ENCODE measurements around the gene CACNB2.

The CACNB2 gene

DNA sequence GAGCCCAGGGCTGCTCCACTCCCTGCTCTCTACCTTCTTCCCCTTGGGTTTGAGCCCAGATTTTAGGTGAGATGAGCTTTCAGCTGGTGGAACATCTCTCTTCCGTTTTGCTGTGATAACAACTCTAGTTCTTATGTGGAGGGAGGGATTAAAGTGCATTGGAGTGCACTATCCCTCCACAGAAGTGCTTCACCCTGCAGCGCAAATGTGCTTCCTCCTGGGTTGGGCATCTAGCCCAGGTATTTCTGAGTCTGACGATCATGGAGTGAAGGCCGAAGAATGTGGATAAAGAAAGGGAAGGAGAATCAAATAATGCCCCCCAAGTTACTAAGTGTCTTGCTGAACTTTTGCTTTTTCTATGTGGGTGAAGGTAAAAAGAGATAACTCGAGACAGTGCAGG, 157.4 kb downstream of the CACNB2 start:
- DNase-seq: no peak

DNA sequence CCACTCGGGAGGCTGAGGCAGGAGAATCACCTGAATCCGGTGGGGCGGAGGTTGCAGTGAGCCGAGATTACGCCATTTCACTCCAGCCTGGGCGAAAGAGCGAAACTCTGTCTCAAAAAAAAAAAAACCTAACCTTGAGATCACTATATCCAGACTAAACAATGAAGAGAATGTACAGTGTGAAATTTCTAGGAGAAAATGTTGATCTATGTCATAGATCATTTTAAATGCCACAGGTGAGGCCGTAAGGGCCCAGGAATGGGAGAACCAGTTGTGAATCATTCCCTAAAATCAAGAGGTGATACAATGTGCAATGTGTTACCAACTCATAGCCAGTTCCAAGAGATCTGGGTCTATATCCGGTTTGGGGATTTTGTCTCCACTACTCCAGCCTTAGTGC, 158.0 kb downstream of the CACNB2 start:
- DNase-seq: no peak

DNA sequence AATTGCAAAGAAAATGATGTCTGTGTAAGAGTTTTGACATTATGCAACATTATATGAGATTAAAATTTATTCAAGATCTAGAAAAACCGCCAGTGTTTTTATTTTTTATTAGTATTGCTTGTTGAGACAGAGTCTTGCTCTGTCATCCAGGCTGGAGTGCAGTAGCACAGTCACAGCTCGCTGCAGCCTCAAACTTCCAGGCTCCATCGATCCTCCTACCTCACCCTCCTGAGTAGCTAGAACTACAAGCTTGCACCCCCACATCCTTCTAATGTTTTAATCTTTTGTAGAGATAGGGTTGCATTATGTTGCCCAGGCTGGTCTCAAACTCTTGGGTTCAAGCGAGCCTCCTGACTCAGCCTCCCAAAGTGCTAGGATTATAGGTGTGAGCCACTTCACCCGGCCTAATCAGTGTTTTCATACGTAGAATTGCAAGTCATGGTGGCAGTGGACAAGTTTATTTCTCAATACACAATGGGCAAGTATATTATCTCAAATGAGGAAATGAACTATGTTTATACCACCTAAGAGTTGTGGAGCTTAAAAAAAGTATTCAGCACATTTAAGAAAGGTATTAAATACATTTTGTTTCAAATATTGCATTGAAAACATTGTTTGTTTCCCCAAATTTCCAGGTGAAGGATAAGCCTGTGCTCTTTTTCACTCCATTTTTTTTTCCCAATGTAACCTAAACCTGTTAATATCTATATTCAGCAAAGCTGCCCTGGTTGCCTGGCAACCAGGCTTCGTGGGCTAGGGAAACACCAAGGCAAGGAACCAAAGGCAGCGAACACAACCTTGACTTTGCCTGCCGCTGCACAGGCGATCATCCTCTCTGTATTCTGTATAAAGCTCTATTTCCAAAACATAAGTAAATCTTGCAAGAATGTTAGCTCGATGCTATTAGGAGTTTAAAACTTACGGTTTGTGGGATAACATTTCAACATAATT, 163.9 kb downstream of the CACNB2 start:
- no peak for DNase-seq

DNA sequence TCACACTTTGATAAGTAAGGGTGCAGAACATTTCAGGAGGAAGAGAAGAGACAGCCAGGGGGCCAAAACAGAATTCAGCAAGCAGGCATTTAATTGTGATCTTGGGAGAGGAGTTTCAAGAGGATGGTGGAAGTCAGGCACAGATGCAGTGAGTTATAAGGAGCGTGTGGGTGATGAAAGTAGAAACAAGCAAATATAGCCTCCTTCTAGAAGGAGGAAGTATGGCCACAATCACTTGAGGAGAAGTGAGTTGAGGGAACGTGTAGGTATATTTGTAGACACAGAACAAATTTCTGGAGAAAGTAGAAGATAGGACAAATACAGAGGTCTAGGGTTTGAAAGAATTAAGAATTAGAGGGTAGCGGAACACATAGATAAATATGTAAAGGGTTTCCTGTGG, 165.8 kb downstream of the CACNB2 start:
- peak; percentile 40 for DNase-seq

DNA sequence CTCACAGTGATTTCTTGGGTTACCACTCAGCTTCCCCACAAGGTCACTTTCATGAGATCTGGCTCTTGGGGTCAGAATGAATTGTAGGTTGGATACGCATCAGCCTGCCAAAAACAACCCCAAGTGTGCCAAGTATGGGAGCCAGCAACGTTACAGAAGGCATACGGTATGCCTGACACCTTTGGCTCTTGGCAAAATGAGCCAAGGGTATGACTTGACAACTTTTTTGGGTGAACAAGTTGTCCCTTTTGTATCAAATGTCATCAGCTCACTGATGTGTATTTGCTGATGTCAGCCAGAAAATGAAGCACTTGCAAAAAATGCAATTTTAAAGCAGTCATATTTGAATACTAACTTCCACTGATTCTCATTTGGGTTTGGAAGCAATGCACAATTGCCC, 168.4 kb downstream of the CACNB2 start:
- DNase-seq: no peak

DNA sequence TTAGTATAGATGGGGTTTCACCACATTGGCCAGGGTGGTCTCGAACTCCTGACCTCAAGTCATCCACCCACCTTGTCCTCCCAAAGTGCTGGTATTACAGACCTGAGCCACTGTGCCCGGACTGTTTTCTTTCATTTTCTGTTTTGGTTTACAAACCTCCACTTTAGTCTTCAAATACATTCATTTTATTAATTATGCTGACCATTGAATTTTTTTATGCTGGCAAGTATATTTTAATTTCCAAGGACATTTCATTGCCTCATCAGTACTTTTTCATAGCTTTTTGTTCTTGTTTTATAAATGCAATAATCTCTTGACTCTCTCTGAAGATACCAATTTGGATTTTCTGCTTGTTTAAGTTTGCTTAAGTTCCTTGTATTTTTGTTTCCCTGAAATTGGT, 170.5 kb downstream of the CACNB2 start:
- no peak for DNase-seq

DNA sequence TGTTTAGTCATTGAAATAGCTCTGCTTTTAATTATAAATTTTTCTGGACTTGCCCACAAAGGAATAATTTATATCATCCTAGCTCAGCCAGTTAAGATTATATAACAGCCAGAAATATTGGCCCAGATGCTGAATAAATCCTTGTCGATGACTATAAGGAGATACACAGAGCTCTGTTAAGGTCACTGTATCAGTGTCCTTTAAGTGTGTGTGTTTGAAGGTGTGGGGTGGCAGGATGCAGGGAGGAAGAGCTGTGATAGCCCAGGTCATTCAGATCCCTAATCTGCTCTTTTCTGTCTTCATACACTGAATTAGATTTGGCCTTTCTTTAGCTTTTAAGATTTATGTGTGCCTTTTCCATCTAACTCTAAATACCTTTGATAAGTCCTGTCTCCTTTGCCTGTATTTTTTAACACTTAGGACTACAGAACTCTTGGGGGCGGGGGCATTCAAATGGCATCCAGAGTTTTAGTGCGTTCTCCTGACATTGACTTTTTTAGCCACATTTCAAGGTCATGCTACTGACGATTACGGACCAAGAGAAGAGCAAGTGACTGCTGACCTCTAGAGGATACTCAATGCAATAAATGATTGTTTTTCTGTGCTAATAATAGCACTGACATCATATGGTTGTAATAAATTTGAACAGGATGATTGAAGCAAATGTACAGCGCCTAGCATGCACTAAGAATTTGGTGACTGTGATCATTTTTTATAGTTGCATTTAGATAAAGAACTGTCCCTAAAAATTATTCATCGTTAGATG, 172.3 kb downstream of the CACNB2 start:
- peak; percentile 57 for DNase-seq

DNA sequence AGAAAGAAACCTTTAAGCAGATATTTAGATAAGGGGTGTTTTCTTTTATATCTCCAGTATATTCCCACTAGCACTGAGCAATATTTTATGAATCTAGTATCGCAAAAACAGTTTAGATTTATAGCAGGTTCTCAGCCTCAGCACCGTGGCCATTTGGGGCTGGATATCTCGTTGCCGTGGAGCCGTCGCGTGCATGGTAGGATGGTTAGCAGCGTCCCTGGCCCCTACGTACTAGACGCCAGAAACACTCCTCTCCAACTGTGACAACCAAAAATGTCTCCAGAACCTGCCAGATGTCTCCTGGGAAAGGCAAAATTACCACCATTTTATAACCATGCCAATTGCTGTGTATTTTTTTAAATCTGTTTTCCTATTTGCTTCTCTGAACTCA, 172.9 kb downstream of the CACNB2 start:
- no peak for DNase-seq

DNA sequence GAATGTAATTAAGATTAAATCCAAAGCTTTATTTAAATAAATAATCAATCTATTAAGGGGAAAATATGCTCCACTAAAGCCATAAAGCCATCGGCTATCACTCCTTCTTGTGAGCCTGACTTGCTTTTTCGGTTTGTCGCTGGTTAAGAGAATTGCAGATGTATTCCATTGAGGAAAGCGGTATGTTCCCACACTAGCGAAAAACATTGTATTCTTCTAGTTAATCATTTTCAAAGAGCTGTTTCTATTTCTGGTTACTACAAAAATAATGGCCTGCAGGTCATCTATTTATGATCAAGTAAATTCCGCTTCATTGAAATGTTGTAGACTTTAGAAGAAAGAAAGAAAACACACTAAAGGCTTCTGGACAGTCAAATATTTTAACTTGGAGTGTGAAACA, 173.4 kb downstream of the CACNB2 start:
- no peak for DNase-seq

DNA sequence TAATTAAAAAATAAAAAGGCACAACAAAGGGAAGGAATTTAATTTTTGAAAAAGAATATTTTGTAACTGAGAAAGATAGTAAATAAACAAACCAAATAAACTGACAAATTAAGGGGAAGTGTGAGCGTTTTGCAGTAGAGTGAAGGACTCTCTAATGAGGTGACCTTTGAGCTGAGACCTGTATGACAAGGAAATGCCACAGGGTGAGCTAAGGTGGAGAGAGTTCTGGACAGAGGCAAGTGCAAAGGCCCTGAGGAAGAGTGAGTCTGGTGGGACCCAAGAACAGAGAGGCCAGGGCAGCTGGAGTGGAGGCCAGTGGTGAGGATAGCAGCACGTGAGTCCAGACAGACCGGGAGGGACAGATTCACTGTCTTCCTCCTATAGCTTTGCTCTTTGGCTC, 179.4 kb downstream of the CACNB2 start:
- DNase-seq: no peak

DNA sequence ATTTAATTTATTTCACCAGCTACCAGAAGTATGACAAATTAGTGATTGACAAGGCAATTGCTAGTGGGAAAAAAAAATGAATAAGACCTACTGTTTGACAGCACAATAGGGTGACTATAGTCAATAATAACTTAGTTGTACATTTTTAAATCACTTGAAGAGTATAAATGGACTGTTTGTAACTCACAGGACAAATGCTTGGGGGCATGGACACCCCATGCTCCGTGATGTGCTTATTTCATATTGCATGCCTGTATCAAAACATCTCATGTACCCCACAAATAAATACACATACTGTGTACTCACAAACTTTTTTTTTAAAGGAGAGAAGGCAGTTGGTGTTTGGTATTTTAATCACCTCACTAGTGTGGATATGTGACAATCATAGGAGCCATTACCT, 181.1 kb downstream of the CACNB2 start:
- DNase-seq: no peak

DNA sequence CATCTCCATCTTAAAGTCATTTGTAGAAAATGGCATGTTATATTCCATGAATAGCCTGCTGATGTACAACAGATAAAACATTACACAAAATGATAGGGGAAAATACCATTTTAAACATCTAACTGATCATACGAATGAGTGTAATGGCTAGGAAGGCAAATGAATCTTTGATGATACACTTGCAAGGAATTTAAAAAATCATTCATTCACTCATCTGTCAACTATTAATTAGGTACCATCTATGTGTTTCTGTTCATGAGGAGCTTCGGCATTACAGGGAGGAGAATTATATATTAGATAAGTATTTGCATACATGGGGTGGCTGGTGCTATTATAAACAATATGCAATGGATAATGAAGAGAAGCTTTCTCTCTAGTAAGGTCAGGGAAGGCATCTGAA, 183.7 kb downstream of the CACNB2 start:
- no peak for DNase-seq

DNA sequence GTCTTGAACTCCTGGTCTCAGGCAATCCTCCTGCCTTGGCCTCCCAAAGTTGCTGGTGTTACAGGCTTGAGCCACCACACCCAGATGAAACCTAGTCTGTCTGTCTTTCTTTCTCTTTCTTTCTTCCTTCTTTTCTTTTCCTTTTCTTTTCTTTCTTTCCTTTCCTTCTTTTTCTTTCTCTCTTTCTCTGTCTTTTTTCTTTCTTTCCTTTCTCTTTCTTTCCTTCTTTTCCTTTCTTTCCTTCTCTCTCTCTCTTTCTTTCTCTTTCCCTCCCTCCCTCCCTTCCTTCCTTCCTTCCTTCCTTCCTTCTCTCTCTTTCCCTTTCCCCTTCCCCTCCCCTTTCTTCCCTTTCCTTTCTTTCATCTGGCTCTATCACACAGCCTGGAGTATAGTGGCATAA, 185.2 kb downstream of the CACNB2 start:
- no peak for DNase-seq

DNA sequence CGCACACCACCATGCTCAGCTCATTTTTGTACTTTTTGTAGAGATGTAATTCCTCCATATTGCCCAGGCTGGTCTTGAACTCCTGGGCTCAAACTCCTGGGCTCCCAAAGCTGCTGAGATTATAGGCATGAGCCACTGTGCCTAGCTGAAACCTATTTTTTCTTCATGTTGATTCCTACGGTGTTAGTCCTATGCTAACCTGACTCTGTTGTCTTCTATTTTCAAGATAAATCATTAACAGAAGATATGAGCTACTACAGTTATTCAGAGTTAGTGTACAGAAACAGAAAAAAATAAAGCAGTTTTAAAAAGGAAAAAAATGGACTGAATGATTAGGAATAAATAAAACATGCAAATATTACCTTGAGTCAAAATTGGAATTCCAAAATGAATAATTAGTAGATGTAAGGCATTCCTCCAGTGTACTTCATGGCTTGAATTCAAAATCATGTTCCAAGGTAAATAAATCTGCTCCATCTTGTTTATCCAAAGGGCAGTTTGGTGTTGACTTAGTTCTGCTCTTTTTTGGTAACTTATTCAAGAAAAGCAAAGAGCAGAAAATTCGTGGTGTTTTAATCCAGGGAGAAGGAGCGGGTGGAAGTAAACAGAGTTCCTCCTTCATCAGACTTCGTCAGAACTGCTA, 185.8 kb downstream of the CACNB2 start:
- no peak for DNase-seq

DNA sequence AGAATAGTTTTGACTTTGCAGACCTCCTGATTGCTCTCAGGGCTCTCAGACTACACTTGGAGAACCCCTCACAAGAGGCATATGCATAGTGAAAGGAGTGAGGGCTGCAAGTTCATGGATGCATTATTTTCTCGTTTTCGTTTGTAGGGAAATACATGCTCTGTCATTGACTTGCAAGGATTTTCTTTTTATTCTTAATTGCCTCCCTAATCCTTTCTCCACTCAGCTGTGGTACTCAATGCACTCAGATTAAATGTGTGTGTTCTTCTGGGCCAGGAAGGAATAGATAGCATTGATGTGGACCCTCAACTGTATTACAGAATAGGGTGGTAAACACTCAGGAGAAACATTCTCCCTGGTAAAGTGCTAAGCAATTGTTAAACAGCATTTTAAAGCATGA, 188.7 kb downstream of the CACNB2 start:
- no peak for DNase-seq

DNA sequence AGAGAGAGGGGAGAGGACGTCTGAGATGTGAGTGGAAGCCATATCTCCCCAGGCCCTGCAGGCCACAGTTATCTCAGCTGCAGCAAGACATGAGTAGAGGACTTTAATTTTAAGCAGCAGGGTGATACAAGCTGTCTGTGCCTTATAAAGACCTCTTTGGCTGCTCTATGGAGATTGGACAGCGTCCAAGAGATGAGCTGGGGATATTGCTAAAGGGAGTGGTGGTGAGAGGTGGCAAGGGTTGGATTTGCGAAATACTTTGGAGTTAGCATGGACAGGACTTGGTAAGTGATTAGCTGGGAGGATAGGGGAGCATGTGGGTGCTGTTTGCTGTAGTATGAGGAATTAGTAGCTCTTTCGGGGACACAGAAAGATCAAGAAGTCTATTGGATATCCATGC, 191.8 kb downstream of the CACNB2 start:
- no peak for DNase-seq

DNA sequence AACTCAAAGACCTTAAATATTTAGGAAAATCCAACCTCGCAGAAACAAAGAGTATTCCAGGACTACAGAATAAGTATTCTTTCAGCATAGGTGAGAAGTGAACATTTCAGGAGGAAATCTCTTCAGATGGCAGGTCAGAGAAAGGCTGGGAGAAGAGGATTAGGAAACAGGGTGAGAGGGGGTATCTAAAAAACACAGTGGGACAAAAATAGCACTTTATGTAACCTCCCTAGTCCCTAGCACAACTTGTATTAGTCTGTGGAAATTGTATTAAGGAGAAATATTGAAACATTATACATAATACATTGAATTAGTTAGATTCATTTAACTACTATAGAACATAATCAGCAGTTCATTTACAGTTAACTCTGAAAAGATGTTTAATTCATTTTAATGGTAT, 192.3 kb downstream of the CACNB2 start:
- no peak for DNase-seq

DNA sequence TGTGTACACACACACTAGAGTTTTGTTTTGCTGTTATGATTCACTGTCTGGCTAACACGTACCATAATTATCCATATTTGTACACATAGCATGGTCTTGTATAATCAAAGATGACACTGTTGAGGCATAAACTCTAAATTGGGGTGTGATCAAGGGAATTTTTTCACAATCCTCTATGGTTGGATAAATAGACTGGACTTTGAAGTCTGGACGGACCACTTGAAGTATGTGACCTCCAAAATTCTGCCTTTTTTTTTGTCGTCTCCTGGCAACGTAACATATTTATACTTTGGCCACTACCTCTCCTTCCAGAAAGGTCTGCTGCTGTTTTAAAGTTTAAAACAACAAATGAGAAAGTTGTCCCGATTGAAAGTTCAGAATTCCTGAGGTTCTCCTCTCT, 193.4 kb downstream of the CACNB2 start:
- no peak for DNase-seq

DNA sequence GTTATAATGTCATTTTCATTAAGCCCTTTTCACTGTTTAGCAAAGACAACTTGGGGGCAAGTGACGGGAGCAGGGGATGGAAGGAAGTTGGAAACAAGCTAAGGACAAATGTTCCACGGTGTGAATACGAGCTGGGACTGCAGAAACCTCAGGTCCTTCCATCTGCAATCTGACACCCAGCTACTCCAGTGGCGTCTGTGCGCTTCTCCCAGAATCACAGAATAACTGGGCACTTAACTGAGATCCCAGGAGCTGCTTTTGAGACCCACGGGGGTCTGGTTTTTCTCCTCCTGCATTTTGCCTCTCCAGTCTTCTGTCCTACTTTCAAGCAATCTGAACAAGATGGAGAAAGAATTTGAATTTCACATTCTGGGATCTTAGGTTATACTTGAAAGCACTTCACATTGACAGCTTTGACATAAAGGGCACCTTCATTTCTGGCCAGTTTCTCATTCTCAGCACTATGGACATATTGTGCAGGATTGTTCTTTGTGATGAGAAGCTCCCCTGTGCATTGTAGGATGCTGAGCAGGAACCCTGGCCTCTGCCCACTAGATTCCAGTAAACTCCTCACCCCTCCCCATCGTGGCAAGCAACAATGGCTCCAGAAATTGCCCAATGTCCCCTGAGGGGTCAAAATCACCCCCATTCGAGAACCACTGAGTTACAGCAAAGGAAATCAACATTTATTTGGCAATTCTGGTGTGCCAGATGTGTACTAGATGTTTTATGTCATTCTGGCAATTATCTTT, 194.1 kb downstream of the CACNB2 start:
- DNase-seq: no peak

DNA sequence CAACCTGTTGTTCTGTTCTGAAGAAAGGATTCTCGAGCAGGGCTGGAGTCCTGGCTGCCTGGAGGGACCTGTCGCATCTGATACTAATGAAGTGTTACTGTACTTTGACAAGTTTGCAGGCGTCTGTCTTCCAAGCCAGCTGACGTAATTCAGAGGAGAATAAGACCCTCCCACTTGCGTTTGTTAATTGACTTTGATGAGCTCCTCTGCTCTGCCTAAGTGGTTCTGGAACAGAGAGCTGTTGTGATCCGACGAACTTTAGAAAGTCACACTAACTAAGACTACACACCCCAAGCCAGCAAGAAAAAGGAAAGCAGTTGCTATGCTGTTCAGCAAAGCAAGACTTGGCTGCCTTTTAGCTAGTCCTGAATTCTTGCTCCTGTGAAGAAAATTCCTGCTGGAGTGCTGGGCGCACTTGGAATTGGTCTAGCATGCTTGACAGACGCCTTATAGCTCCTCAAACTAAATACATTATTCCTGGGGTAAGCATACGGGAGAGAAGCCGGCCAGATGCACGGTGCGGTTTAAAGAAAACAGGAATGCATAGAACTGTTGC, 200.3 kb downstream of the CACNB2 start:
- DNase-seq: no peak

DNA sequence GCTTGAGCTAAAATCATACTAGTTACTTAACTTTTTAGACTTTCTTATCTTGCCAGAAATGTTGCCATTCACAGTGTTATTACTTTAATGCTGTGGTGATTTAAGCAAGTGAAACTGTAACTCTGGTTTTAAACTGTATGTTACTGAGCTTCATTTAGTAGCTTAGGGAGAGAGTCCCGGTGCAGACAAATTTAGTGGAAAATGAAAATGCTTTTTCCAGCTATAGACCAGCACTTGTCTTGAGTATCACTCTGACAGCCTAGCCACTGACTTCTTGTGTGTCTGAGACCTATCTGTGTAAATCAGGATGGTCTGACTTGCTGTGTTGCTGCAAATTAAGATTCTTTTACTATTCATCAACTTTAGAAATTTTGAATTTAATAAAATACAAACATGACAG, 200.8 kb downstream of the CACNB2 start:
- DNase-seq: no peak

DNA sequence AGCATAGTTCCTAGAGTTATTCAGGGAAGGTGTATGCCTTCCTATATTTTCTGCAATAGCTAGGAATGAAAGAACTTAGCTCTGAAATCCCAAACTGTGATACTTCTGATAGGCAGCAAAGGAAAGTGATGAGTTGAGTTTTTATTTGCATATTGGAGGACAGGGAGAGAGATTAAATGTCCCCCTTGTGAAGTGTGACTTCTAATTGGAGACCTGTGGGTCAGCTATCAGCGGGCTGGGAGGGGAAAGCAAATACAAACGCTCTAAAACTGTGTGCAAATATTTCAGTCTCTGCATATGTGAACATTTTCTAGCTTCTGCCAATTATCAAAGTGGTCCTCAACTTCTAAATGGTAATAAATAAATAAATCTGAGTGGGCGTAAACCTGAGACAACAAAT, 203.3 kb downstream of the CACNB2 start:
- DNase-seq: no peak

DNA sequence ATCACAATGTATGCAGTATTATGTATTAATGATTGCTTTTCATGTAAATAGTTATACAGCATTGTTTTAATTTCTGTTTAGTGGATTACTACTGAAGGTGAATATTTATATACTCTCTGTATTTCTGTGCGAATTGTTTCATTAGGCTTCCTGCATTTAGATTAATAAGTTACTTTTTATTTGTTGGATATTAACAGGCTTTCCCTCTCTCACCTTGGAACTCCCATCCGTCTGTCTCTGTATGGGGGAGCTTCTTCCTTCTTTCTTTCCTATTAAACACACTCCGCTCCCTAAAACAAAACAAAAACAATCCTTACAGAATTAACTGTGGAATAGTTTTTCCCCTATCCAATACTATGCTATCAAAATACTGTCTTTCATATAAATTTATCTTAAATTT, 205.1 kb downstream of the CACNB2 start:
- no peak for DNase-seq
